ENCODE data around the gene ALG12.

DNA sequence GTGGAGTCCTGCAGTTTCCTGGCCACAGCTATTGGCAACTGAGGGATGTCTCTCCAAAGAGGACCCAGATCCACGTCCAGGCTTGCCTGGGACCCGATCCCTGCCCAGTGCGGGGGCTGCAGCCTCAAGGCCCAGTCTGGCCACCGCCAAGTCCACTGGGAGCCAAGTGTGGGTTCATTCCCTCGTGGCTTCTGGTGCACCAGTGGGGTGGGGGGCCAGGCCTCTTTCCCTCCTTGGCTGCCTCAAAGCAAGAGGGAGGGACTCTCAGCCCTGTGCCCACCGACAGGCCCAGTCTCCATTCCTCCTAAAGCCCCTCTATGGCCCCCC, 29.0 kb upstream of the ALG12 start:
- TF ChIP-seq EZH2phosphoT487 (IDR thresholded peaks at IDR 0.05; ENCODE audit: insufficient read depth, low read depth) (no peak), EZH2 (IDR thresholded peaks at IDR 0.05; ENCODE audit: insufficient read depth, poor library complexity, severe bottlenecking) (no peak)

All from GM23248 (cell line).